T-helper 1 cell treated with Interleukin-12 subunit alpha and Interleukin-12 subunit beta and Interleukin-4 antibody, amounts not matched to agents 30 μg/mL and 1 μg/mL, for 36 hours (primary cell): ENCODE results near the gene GRAMD1A.
"Not testable (repeated sequence)": the region's sequence is repeated elsewhere in the genome, so short reads cannot be mapped to it uniquely, and the experiment has no call there.

Experiments
- H3K27ac Mint-ChIP-seq: one replicate; pipeline ENCODE4 v1.8.0; 2021; ENCODE audit warnings: mild to moderate bottlenecking, mixed read lengths
- H3K27me3 Mint-ChIP-seq: one replicate; pipeline ENCODE4 v1.8.0; 2021; ENCODE audit warnings: low read depth, mixed read lengths
- H3K36me3 Mint-ChIP-seq: one replicate; pipeline ENCODE4 v1.8.0; 2021; ENCODE audit warnings: low read depth, mixed read lengths
- H3K4me1 Mint-ChIP-seq: one replicate; pipeline ENCODE4 v1.8.0; 2021; ENCODE audit warnings: low read depth, mixed read lengths
- H3K4me3 Mint-ChIP-seq: one replicate; pipeline ENCODE4 v1.8.0; 2021; ENCODE audit warnings: mild to moderate bottlenecking, moderate library complexity, mixed read lengths
- H3K9me3 Mint-ChIP-seq: one replicate; pipeline ENCODE4 v1.8.0; 2021; ENCODE audit warnings: mixed read lengths

Gene GRAMD1A

GRCh38 chr19:35040826-35041547 is 40.9 kb downstream of the GRAMD1A start:
- Mint-ChIP-seq H3K4me3 (no peak overlapping the region), H3K9me3 (no peaks in the 10 kb centered on the region), H3K4me1 (peaks cover 19% of the 10 kb centered on the region), H3K36me3 (no peaks in the 10 kb centered on the region), H3K27me3 (peaks cover 12% of the 10 kb centered on the region), H3K27ac (no peak overlapping the region)

GRCh38 chr19:35041548-35042055 is 41.5 kb downstream of the GRAMD1A start, which contains the start of gene HPN:
TSS of gene HPN (plus strand) at chr19:35041721. CDS start at chr19:35042507, 786 bp downstream.
- Mint-ChIP-seq H3K27ac (no peak within 1 kb of the TSS), H3K27me3 (peaks cover 12% of the 10 kb centered on the region), H3K36me3 (no peaks in the 10 kb centered on the region), H3K9me3 (no peaks in the 10 kb centered on the region), H3K4me1 (peaks cover 19% of the 10 kb centered on the region), H3K4me3 (no peak within 1 kb of the TSS)

- Mint-ChIP-seq H3K9me3 (no peaks in the 10 kb centered on the region), H3K27me3 (peaks cover 12% of the 10 kb centered on the region), H3K4me3 (no peak overlapping the region), H3K36me3 (no peaks in the 10 kb centered on the region), H3K27ac (no peak overlapping the region), H3K4me1 (peaks cover 19% of the 10 kb centered on the region)
These were observed 42.1 kb downstream of the GRAMD1A start for GRCh38 chr19:35042056-35042730.

- Mint-ChIP-seq H3K9me3 (no peaks in the 10 kb centered on the region), H3K4me3 (no peak overlapping the region), H3K4me1 (peaks cover 19% of the 10 kb centered on the region), H3K36me3 (no peaks in the 10 kb centered on the region), H3K27me3 (peaks cover 8% of the 10 kb centered on the region), H3K27ac (no peak overlapping the region)
These were observed 43.0 kb downstream of the GRAMD1A start for GRCh38 chr19:35042954-35043604.

DNA sequence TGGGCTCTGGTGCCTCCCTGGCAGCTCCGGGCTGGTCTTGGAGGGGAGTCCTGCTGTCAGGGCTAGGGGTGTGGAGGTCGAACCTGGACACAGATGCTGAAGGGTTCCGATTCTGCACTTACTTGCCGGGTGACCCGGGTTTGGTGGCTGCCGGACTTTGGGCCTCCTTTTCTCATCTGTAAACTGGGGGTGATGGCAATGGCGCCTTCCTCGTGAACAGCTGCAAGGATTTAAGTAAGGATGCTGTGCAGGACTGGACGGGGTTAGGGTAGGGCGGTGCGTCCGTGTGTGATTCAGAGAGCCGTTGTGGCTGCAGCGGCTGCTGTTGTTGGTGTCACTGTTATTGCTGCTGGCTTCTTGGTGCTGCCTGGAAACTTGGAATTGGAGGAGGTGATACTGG is 43.8 kb downstream of the GRAMD1A start:
- Mint-ChIP-seq H3K36me3 (no peaks in the 10 kb centered on the region), H3K27ac (no peak overlapping the region), H3K27me3 (peaks cover 8% of the 10 kb centered on the region), H3K4me1 (peaks cover 19% of the 10 kb centered on the region), H3K9me3 (no peaks in the 10 kb centered on the region), H3K4me3 (no peak overlapping the region)

GRCh38 chr19:35044317-35045117 is 44.4 kb downstream of the GRAMD1A start:
- Mint-ChIP-seq H3K36me3 (no peaks in the 10 kb centered on the region), H3K27ac (no peak overlapping the region), H3K4me3 (no peak overlapping the region), H3K9me3 (no peaks in the 10 kb centered on the region), H3K4me1 (peaks cover 19% of the 10 kb centered on the region), H3K27me3 (peaks cover 8% of the 10 kb centered on the region)

- no peaks in the 10 kb centered on the region for H3K36me3 Mint-ChIP-seq
- no peak overlapping the region for H3K4me3 Mint-ChIP-seq
- H3K27me3 Mint-ChIP-seq = peaks cover under 1% of the 10 kb centered on the region
- H3K27ac Mint-ChIP-seq = no peak overlapping the region
- no peaks in the 10 kb centered on the region for H3K9me3 Mint-ChIP-seq
- H3K4me1 Mint-ChIP-seq = peaks cover 14% of the 10 kb centered on the region
These were observed 45.7 kb downstream of the GRAMD1A start for GRCh38 chr19:35045667-35046300.

GRCh38 chr19:35046461-35046860 is 46.3 kb downstream of the GRAMD1A start:
- peaks cover 12% of the 10 kb centered on the region for H3K4me1 Mint-ChIP-seq

DNA sequence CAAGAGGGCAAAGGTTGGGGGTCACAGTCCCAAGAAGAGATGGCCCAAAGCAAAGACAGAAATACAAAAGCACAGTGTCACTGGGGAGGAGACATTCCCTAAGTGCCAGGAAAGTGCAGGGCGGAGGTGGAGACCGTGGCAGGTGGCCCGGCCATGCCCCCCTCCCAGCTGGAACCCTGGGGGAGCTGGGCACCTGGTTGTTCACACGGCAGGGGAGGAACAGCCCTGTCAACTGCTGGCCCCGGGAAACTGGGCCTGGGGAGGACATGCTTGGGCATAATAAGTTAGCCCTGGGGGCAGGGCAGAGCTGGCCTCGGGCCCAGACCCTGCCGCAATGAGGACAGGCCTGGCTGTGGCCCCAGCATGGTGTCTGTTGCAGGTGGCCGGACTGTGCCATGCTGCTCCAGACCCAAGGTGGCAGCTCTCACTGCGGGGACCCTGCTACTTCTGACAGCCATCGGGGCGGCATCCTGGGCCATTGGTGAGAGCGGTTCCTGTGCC is 48.8 kb downstream of the GRAMD1A start:
- Mint-ChIP-seq H3K36me3 (no peaks in the 10 kb centered on the region), H3K4me1 (peaks cover 12% of the 10 kb centered on the region), H3K27me3 (no peaks in the 10 kb centered on the region), H3K4me3 (no peak overlapping the region), H3K27ac (no peak overlapping the region), H3K9me3 (no peaks in the 10 kb centered on the region)

More at GRCh38 chr19:35046461-35046860, 46.3 kb downstream of the GRAMD1A start:
- Mint-ChIP-seq H3K4me3 (no peak overlapping the region), H3K9me3 (no peaks in the 10 kb centered on the region), H3K36me3 (no peaks in the 10 kb centered on the region), H3K27me3 (no peaks in the 10 kb centered on the region), H3K27ac (no peak overlapping the region)

DNA sequence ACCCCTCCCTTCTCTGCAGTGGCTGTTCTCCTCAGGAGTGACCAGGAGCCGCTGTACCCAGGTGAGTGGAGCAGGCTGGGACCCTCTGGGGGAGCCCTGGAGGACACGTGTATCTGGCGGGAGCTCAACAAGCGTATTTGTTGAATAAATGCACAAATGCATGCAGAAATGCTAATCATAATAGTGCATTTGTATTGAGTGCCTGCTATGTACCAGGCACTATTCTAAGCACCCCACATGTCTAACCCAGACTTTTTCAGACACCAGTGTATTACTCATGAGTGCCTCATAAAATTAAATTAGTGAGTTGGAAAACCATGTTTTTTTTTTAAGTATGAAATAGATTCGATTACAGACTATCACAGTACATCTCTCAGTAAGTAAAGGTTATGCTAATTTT is 49.3 kb downstream of the GRAMD1A start:
- Mint-ChIP-seq H3K36me3 (no peaks in the 10 kb centered on the region), H3K27ac (no peak overlapping the region), H3K27me3 (no peaks in the 10 kb centered on the region), H3K4me3 (no peak overlapping the region), H3K9me3 (no peaks in the 10 kb centered on the region), H3K4me1 (peaks cover 9% of the 10 kb centered on the region)

DNA sequence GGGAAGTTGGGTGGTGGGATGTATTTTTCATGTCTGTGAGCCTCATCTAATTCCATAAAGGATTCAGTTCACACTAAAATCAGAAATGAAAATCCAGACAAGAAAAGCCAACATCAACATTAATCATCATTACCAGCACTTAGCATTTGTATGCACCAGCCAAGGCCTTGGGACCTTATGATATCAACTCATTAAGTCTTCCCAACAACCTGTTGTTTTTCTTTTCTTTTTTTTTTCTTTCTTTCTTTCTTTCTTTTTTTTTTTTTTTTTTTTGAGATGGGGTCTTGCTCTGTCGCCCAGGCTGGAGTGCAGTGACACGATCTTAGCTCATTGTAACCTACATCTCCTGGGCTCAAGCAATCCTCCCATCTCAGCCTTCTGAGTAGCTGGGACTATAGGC is 50.5 kb downstream of the GRAMD1A start:
- H3K27me3 Mint-ChIP-seq, H3K27ac Mint-ChIP-seq, H3K4me1 Mint-ChIP-seq, H3K36me3 Mint-ChIP-seq, H3K9me3 Mint-ChIP-seq, H3K4me3 Mint-ChIP-seq: not testable (repeated sequence)

- not testable (repeated sequence) for H3K27me3 Mint-ChIP-seq, H3K9me3 Mint-ChIP-seq, H3K4me3 Mint-ChIP-seq, H3K36me3 Mint-ChIP-seq, H3K4me1 Mint-ChIP-seq, H3K27ac Mint-ChIP-seq
These were observed 51.1 kb downstream of the GRAMD1A start for GRCh38 chr19:35051268-35051667.

GRCh38 chr19:35051796-35052195 is 51.7 kb downstream of the GRAMD1A start:
- H3K36me3 Mint-ChIP-seq = no peaks in the 10 kb centered on the region
- no peaks in the 10 kb centered on the region for H3K9me3 Mint-ChIP-seq
- peaks cover 4% of the 10 kb centered on the region for H3K27me3 Mint-ChIP-seq
- no peak overlapping the region for H3K4me3 Mint-ChIP-seq
- H3K4me1 Mint-ChIP-seq = no peaks in the 10 kb centered on the region
- H3K27ac Mint-ChIP-seq = no peak overlapping the region
